Esophagus (tissue), 2 donors: Measurements from ENCODE around the gene TOPBP1. TPM values are rescaled to one million over a fixed set of nuclear protein-coding genes. Genes with fewer than 3 reads are reported as not detected.
"Not testable (repeated sequence)": the region's sequence is repeated elsewhere in the genome, so short reads cannot be mapped to it uniquely, and the experiment has no call there.

Source experiments
- H3K27ac ChIP-seq, 2 donors: one replicate each; pipeline ENCODE4 v1.5.1; 2013; ENCODE audit warnings: low read depth in 2 of 2, mild to moderate bottlenecking in 2 of 2, inconsistent platforms in 1 of 2, low read length in 1 of 2, moderate library complexity in 1 of 2
- H3K27me3 ChIP-seq, 2 donors: one replicate each; pipeline ENCODE4 v1.6.1; 2013; ENCODE audit warnings: low read length in 2 of 2, control low read depth in 1 of 2, mild to moderate bottlenecking in 1 of 2; ENCODE audit not compliant: insufficient read depth in 2 of 2, control insufficient read depth in 1 of 2
- H3K36me3 ChIP-seq, 2 donors: one replicate each; pipeline ENCODE4 v1.6.1; 2013; ENCODE audit warnings: low read length in 1 of 2; ENCODE audit not compliant: control insufficient read depth in 2 of 2, insufficient read depth in 2 of 2
- H3K4me1 ChIP-seq, 2 donors: one replicate each; pipeline ENCODE4 v1.6.1; 2013; ENCODE audit warnings: low read length in 1 of 2; ENCODE audit not compliant: control insufficient read depth in 2 of 2, insufficient read depth in 2 of 2
- H3K4me3 ChIP-seq, 2 donors: one replicate each; pipeline ENCODE4 v1.5.1; 2013; ENCODE audit warnings: low read length in 2 of 2, mild to moderate bottlenecking in 2 of 2, low read depth in 1 of 2, moderate library complexity in 1 of 2
- H3K9me3 ChIP-seq, 2 donors: one replicate each; pipeline ENCODE4 v1.6.1; 2013; ENCODE audit warnings: mild to moderate bottlenecking in 2 of 2, low read depth in 1 of 2, low read length in 1 of 2, moderate library complexity in 1 of 2; ENCODE audit not compliant: control insufficient read depth in 2 of 2, insufficient read depth in 1 of 2
- whole genome bisulfite sequencing, 2 donors: extraction: QIAGEN DNeasy Blood & Tissue Kit; methylation state at CpG; one replicate each; pipeline ENCODE4 v1.1.7; 2013; 5-methylcytosine and 5-hydroxymethylcytosine counted together
- polyA plus RNA-seq, 2 donors: library from polyadenylated mRNA; stranded (reverse); fragments of 200-250 nt; gene quantifications; one replicate each; pipeline ENCODE4 v1.2.3, GENCODE V29; 2013
- donor health status: healthy with polysubstance abuse.
- donor health status: Bipolar disorder and iron deficiency.

Gene TOPBP1
- polyA plus RNA-seq, 2 donors: 8.3 to 10.0 TPM

- H3K4me1 ChIP-seq: no peaks in the 10 kb centered on the region
- H3K27me3 ChIP-seq: no peaks in the 10 kb centered on the region
- H3K4me3 ChIP-seq: no peak overlapping the region
- no peak overlapping the region for H3K27ac ChIP-seq
- no peaks in the 10 kb centered on the region for H3K36me3 ChIP-seq
- WGBS, 2 donors: 80 to 88% methylated on average over 2 of the region's 2 CpGs
- no peaks in the 10 kb centered on the region for H3K9me3 ChIP-seq
Observed at GRCh38 chr3:133697960-133698359, 36.2 kb upstream of the TOPBP1 start.

GRCh38 chr3:133695560-133696171 is 33.9 kb upstream of the TOPBP1 start:
- H3K27me3 ChIP-seq: no peaks in the 10 kb centered on the region
- WGBS, 2 donors: 78 to 85% methylated on average over 3 of the region's 3 CpGs
- H3K27ac ChIP-seq: no peak overlapping the region

DNA sequence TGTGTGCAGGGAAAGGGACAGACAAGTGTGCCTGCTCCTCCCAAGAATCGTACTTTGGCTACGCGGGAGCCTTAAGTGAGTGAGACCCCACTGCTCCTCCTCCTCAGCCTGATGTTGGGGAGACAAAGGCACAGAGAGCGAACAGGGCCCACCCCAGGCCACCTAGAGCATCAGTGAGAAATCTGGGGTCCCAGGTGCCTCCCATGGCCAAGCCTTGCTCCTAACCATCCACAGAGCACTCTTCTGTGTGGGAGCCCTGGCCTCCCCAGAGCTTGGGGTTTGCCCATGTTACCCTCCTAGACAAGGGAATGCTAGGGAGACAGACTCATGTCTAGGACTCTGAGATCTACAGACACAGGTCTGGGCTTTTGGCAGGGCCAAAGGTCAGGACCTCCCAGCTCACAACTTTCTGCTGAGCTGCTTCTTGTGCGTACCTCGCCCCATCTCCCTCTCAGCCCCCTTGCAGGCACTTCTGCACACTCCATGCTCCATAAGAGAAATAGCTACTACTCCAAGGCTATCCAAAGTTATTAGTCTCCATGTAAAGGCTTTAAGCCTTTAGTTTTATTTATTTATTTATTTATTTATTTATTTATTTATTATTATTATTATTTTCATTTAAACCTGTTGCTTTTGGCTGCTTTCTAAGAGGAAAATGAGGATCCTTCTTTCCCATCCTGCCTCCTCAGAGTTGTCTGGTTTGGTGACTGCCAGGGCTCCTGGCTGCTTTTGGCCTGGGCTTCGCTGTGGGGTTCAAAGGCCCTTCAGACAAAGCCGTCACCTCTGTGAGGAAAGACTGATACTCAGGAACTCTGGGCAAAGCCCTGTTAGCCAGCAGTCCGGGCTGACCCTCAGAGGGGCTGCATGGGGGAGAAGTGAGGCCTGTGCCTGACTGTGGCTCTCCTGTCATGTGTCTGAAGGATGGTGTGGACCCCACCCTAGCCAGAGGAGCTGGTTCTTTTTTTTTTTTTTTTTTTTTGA is 32.8 kb upstream of the TOPBP1 start:
- no peaks in the 10 kb centered on the region for H3K9me3 ChIP-seq
- H3K4me3 ChIP-seq: no peak overlapping the region
- H3K36me3 ChIP-seq: no peaks in the 10 kb centered on the region
- no peak overlapping the region for H3K27ac ChIP-seq
- no peaks in the 10 kb centered on the region for H3K27me3 ChIP-seq
- 89 to 94% methylated on average over 9 of the region's 9 CpGs for WGBS, 2 donors
- H3K4me1 ChIP-seq: no peaks in the 10 kb centered on the region

More at GRCh38 chr3:133695560-133696171, 33.9 kb upstream of the TOPBP1 start:
- Histone ChIP-seq H3K4me3 (no peak overlapping the region), H3K9me3 (no peaks in the 10 kb centered on the region), H3K4me1 (no peaks in the 10 kb centered on the region), H3K36me3 (no peaks in the 10 kb centered on the region)

DNA sequence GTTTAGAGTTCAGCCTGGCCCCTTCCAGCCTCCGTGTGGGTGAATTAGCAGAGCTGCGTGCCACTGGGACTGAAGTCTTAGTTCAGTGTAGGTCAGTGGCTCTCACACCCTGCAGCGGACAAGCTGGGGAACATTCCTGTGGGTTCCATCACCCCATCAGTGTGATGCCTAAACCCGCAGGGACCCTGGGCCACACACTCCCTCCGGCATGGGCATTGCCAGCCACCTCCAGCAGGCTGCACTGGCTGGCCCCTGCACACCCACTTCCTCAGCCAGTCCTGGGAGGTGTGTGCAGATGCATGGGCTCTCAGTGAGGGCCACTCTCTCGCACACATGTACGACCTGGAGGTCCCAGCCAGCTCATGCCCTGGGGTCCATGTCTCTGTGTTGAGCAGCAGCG is 32.1 kb upstream of the TOPBP1 start:
- Histone ChIP-seq H3K4me1 (no peaks in the 10 kb centered on the region), H3K27me3 (no peaks in the 10 kb centered on the region), H3K27ac (no peak overlapping the region), H3K4me3 (no peak overlapping the region), H3K9me3 (no peaks in the 10 kb centered on the region), H3K36me3 (no peaks in the 10 kb centered on the region)
- 87 to 90% methylated on average over 8 of the region's 8 CpGs for WGBS, 2 donors

DNA sequence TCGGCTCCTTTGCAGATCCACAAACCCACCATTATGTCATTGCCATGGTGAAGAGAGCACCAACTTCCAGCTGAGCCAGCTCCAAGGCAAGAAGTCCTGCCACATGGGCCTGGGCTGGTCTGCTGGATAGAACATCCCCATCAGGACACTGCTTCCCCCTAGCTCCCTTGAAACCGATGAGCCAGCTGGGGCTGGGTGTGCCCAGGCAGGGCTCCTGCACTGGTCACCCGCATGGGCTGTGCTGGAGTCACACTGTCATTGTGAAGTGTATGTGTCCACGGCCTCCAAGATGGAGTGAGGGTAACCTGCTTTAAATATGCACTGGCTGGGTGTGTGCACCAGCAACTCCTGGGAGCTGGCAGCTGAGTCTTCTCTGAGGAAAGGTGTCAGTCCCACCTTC is 31.0 kb upstream of the TOPBP1 start:
- Histone ChIP-seq H3K4me1 (no peaks in the 10 kb centered on the region), H3K36me3 (no peaks in the 10 kb centered on the region), H3K27me3 (no peaks in the 10 kb centered on the region), H3K27ac (no peak overlapping the region), H3K9me3 (peaks cover 0 to 2% of the 10 kb centered on the region in 2 donors), H3K4me3 (no peak overlapping the region)
- WGBS, 2 donors: 60 to 83% methylated on average over 4 of the region's 4 CpGs

- Histone ChIP-seq H3K36me3 (no peaks in the 10 kb centered on the region), H3K4me1 (no peaks in the 10 kb centered on the region), H3K4me3 (no peak overlapping the region), H3K9me3 (peaks cover 0 to 2% of the 10 kb centered on the region in 2 donors), H3K27ac (no peak overlapping the region), H3K27me3 (no peaks in the 10 kb centered on the region)
- 60 to 74% methylated on average over 6 of the region's 6 CpGs for WGBS, 2 donors
Observed at GRCh38 chr3:133691273-133692107, 29.7 kb upstream of the TOPBP1 start.

- not testable (repeated sequence) for H3K4me3 ChIP-seq, H3K36me3 ChIP-seq, H3K27ac ChIP-seq, H3K9me3 ChIP-seq, H3K27me3 ChIP-seq, H3K4me1 ChIP-seq
- 94 to 95% methylated on average over 2 of the region's 2 CpGs for WGBS, 2 donors
Observed at GRCh38 chr3:133677993-133678392, 16.3 kb upstream of the TOPBP1 start.

DNA sequence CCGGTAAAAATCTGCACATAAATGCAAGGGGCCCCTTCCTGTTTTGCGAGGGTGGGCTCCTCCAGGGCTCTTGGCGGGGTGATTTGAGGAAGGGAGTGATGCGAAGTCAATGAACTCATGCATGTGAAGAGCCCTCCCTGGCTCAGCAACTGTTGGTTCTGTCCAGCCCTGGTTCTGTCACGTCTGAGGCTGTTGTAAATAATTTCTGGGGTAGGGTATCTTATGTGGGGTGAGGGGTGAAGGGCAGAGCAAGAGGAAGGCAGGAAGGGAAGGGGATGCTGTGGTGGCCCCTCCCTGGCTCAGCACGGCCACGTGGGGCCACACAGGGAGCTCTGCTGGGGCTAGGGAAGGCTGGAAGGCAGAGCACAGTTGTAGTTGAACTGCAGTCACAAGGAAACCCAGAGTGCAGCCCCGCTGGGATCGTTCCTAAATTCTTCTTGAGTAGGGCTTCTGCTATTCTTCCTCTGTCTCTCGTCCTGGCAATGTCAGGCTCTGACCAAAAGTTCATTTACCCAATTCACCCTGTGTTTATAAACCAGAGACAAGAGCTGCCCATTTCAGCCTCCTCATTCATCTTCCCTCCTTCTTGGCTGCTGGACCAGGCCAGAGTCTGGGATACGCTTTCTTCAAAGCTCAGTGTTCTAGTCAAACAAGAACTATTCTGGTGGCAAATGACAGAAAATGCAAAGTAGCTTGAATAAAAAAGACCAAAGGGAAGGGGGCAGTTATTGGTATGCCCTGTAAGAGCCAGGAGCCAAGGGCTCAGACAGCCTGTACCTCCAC is 14.8 kb upstream of the TOPBP1 start:
- Histone ChIP-seq H3K27ac (no peak overlapping the region), H3K9me3 (no peaks in the 10 kb centered on the region), H3K4me3 (no peak overlapping the region), H3K27me3 (peaks cover 0 to 8% of the 10 kb centered on the region in 2 donors), H3K36me3 (no peaks in the 10 kb centered on the region), H3K4me1 (peaks cover 2 to 6% of the 10 kb centered on the region in 2 donors)
- 48 to 56% methylated on average over 11 of the region's 11 CpGs for WGBS, 2 donors
